HUES48 (cell line): ENCODE data around the gene MAP4K1.
"Not testable (repeated sequence)": the region's sequence is repeated elsewhere in the genome, so short reads cannot be mapped to it uniquely, and the experiment has no call there.

Experiments
- H3K27ac ChIP-seq: one replicate; pipeline ENCODE4 v1.7.0; 2013; ENCODE audit warnings: low read depth, low read length, inconsistent platforms
- H3K27me3 ChIP-seq: 2 replicates; pipeline ENCODE4 v1.6.1; 2013; ENCODE audit warnings: mild to moderate bottlenecking, low read length; ENCODE audit not compliant: control insufficient read depth, insufficient read depth
- H3K36me3 ChIP-seq: 2 replicates; pipeline ENCODE4 v1.6.1; 2013; ENCODE audit warnings: low read length; ENCODE audit not compliant: control insufficient read depth, insufficient read depth
- H3K4me1 ChIP-seq: 2 replicates; pipeline ENCODE4 v1.6.1; 2013; ENCODE audit warnings: mild to moderate bottlenecking, low read length; ENCODE audit not compliant: control insufficient read depth, insufficient read depth
- H3K4me3 ChIP-seq: 2 replicates; pipeline ENCODE4 v1.5.1; 2013; ENCODE audit warnings: mild to moderate bottlenecking, low read depth, low read length
- H3K9ac ChIP-seq: 2 replicates; pipeline ENCODE4 v1.6.1; 2013; ENCODE audit warnings: mild to moderate bottlenecking, low read depth, low read length, moderate library complexity
- H3K9me3 ChIP-seq: 2 replicates; pipeline ENCODE4 v1.6.1; 2013; ENCODE audit warnings: low read length; ENCODE audit not compliant: control insufficient read depth, insufficient read depth

MAP4K1 gene

DNA sequence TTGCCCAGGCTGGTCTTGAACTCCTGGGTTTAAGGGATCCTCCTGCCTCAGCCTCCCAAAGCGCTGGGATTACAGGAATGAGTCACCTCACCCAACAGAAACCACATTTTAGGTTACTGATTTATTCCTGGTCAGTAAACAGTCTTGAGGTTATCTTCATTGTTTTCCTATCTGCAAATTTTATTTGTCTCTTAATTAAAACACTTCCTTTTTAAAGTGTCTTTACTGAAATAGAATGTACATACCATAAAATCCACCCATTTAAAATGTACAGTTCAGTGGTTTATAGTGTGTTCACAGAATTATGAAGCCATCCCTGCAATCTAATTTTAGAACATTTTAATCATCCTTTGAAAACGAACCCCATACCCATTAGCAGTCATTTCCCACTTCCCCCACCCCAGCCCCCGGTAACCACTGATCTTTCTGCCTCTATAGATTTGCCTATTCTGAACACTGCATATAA is 63.0 kb downstream of the MAP4K1 start:
- Histone ChIP-seq H3K27me3 (no peaks in the 10 kb centered on the region), H3K9me3 (no peaks in the 10 kb centered on the region), H3K4me3 (no peak overlapping the region), H3K36me3 (peaks cover 5% of the 10 kb centered on the region), H3K9ac (no peak overlapping the region), H3K27ac (no peak overlapping the region), H3K4me1 (no peaks in the 10 kb centered on the region)

DNA sequence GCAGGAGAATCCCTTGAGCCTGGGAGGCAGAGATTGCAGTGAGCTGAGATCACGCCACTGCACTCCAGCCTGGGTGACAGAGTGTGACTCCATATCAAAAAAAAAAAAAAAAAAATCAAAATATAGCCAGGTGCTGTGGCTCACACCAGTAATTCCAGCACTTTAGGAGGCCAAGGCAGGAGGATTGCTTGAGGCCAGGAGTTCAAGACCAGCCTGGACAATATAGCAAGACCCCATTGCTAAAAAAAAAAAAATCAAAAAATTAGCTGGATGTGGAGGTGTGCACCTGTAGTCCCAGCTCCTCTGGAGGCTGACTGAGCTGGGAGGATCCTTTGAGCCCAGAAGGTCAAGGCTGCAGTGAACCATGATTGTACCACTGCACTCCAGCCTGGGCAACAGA is 64.5 kb downstream of the MAP4K1 start:
- not testable (repeated sequence) for H3K27ac ChIP-seq, H3K4me3 ChIP-seq, H3K9me3 ChIP-seq, H3K9ac ChIP-seq, H3K4me1 ChIP-seq, H3K27me3 ChIP-seq
- peaks cover 14% of the 10 kb centered on the region for H3K36me3 ChIP-seq

DNA sequence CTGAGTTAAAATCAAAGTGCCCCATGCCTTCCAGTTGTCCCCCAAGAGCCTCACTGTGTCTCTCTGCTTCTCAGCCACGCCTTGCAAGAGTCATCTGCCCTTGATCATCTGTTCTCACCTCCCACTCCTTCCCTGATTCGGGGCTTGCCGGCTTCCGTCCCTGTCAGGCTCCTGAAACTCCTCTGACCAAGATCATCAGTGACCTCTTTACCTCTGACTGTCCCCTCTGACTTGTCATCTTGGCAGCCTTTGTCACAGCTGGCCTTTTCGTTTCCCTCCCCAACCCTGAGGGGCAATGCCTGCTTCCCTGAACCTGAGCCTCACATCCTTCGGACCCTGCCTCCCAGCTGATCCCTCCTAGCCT is 66.3 kb downstream of the MAP4K1 start:
- no peaks in the 10 kb centered on the region for H3K4me1 ChIP-seq
- H3K9me3 ChIP-seq, result no peaks in the 10 kb centered on the region
- no peaks in the 10 kb centered on the region for H3K27me3 ChIP-seq
- H3K36me3 ChIP-seq, result peaks cover 16% of the 10 kb centered on the region
- no peak overlapping the region for H3K9ac ChIP-seq
- no peak overlapping the region for H3K27ac ChIP-seq
- H3K4me3 ChIP-seq, result no peak overlapping the region

DNA sequence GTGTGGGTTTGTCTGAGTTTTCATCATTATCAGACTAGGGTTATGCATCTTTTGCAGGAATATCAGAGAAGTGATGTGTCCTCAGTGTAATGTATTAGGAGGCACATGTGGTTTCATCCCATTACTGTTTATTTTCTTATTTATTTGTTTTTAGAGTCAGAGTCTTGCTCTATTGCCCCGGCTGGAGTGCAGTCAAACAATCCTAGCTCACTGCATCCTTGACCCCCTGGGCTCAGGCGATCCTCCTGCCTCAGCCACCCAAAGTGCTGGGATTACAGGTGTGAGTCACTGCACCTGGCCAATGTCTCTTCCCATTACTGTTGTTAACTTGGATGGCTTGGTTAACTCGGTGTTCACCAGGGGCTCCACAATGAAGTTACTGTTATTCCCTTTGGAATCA is 67.4 kb downstream of the MAP4K1 start:
- H3K9me3 ChIP-seq, result no peaks in the 10 kb centered on the region
- peaks cover 16% of the 10 kb centered on the region for H3K36me3 ChIP-seq
- no peaks in the 10 kb centered on the region for H3K27me3 ChIP-seq
- H3K27ac ChIP-seq, result no peak overlapping the region
- H3K9ac ChIP-seq, result no peak overlapping the region
- no peaks in the 10 kb centered on the region for H3K4me1 ChIP-seq
- H3K4me3 ChIP-seq, result no peak overlapping the region

DNA sequence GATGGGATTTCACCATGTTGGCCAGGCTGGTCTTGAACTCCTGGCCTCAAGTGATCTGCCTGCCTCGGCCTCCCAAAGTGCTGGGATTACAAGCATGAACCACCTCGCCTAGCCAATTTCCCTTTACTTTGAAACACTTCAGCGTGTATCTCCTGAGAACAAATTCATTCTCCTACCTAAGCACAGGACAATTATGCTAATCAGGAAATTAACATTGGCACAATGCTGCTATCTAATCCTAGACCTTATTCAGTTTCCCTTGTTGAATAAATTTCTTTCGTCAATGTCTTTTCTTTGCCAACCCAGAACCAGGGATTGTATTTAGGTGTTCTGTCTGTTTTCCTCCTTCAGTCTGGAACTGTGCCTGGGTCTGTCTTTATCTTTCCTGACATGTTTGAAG is 67.8 kb downstream of the MAP4K1 start:
- Histone ChIP-seq H3K4me3 (no peak overlapping the region), H3K27me3 (no peaks in the 10 kb centered on the region), H3K4me1 (peaks cover under 1% of the 10 kb centered on the region; the same call in 1 of the 2 replicates), H3K9ac (no peak overlapping the region), H3K27ac (no peak overlapping the region), H3K36me3 (peaks cover 16% of the 10 kb centered on the region), H3K9me3 (no peaks in the 10 kb centered on the region)

DNA sequence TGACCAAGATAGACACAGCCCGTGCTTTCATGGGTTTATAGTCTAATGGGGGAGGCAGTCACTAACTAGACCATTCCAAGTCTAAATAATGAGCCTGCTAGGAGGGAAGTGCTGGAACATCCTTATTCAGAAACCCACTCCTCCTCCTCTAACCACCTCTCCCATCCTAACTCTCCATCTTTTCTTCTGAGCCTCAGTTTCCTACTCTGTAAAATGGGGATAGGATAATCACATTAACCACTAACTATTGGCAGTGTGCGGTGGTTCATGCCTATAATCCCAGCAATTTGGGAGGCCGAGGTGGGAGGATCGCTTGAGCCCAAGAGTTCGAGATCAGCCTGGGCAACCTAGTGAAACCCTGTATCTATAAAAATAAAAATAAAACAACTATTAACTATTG is 68.7 kb downstream of the MAP4K1 start:
- Histone ChIP-seq H3K36me3 (peaks cover 16% of the 10 kb centered on the region), H3K27ac (no peak overlapping the region), H3K4me1 (peaks cover 9% of the 10 kb centered on the region), H3K9ac (no peak overlapping the region), H3K4me3 (no peak overlapping the region), H3K27me3 (no peaks in the 10 kb centered on the region), H3K9me3 (no peaks in the 10 kb centered on the region)

DNA sequence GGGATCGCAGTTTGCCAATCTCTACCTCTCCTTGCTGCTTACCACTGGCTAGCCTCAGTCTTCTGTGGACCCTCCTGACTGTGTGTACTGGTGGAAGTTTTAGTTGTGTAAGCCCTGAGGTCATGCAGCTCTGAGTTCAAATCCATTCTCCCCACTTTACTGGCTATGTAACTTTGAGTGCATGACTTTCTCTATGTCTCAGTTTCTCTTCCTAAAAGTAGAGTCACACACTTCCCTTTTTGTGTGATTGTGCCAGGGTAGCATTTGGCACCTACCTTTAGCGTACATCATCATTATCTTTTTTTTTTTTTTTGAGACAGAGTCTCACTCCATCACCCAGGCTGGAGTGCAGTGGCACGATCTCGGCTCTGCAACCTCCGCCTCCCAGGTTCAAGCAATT is 70.3 kb downstream of the MAP4K1 start:
- H3K27me3 ChIP-seq, result no peaks in the 10 kb centered on the region
- peaks cover 9% of the 10 kb centered on the region for H3K4me1 ChIP-seq
- no peak overlapping the region for H3K9ac ChIP-seq
- no peak overlapping the region for H3K27ac ChIP-seq
- H3K36me3 ChIP-seq, result peaks cover 11% of the 10 kb centered on the region; the same call in 1 of the 2 replicates
- no peaks in the 10 kb centered on the region for H3K9me3 ChIP-seq
- H3K4me3 ChIP-seq, result no peak overlapping the region

DNA sequence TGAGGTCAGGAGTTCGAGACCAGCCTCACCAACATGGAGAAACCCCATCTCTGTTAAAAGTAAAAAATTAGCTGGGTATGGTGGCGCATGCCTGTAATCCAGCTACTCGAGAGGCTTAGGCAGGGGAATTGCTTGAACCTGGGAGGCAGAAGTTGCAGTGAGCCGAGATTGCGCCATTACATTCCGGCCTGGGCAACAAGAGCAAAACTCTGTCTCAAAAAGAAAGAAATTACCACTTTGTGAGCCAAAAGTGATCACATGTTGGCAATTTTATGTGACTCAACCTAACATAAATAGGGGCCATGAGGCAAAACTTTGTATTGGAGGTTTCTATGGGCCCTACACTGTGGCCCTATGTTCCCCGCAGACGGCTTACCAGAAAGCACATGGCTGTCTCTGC is 72.2 kb downstream of the MAP4K1 start:
- no peak overlapping the region for H3K4me3 ChIP-seq
- H3K27me3 ChIP-seq, result no peaks in the 10 kb centered on the region
- peaks cover 11% of the 10 kb centered on the region; the same call in 1 of the 2 replicates for H3K36me3 ChIP-seq
- peaks cover 9% of the 10 kb centered on the region for H3K4me1 ChIP-seq
- no peak overlapping the region for H3K27ac ChIP-seq
- no peaks in the 10 kb centered on the region for H3K9me3 ChIP-seq
- H3K9ac ChIP-seq, result no peak overlapping the region

DNA sequence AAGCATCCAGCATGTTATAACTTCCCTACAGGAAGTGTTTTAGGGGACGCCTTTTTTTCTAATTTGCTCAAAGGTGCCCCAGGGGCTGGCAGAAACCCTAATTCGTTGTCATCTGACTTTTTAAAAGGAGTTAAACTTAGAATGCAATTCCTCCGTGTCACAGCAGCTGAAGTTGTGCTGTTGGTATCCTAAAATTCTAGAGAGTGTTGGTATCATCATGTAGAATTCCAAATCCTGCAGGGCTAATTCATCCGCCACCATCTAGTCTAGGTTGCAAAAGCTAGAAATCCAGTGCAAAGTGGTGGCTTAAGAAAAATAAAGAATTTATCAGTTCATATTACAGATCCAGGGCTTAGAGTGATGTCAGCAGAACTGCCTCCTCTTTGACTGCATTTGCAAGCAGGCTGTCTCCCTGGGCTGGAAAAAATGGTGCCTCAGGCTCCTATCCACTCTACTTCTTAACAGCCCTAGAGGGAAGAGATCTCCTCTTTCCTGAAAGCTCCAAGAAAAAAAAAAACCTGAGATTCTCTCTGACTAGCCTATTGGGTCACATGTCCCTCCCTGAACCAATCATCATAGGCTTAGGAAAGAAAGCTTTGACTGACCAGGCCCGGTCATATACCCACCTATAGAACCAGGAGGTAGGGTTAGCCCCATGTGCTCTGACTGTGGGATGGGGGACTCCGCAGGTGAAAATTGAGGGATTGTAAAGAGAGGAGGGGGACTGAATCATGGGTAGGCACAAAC is 73.0 kb downstream of the MAP4K1 start:
- no peak overlapping the region for H3K4me3 ChIP-seq
- no peak overlapping the region for H3K27ac ChIP-seq
- H3K4me1 ChIP-seq, result peaks cover 9% of the 10 kb centered on the region
- no peaks in the 10 kb centered on the region for H3K9me3 ChIP-seq
- H3K9ac ChIP-seq, result no peak overlapping the region
- H3K36me3 ChIP-seq, result peaks cover 11% of the 10 kb centered on the region; the same call in 1 of the 2 replicates
- H3K27me3 ChIP-seq, result no peaks in the 10 kb centered on the region

DNA sequence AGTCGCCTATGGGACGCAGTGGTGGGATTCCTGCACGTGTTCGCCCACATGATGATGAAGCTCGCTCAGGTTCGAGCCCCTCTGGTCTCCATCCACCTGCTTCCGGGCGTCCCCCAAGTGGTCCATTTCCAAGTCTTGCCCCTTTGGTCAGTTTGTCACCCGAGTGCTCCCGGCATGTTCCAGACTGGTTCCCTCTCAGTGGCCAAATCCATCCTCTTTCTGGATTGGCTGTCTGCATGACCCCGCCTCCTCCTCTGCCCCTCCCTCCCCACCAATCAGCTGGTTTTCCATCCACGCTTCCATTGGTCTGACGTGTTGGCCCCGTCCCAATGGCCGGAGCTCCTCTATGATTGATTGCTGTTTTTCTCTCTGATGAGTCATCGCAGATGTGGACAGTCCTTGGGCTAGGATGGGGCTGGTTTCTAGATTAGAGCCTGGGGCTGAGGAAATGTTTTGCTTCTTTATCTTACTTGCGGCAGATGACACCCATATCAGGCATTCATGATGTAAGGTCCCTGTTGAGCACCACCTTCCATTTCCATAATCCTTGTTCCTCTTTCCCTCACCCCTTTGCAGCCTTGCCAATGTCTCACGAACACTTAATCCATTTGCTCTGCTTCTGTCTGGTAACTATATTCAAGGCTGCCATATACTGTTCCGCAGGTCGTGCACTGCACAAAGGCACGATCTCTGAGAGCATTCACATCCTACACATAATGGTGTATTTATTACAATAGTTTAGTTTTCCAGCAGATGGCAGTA is 73.8 kb downstream of the MAP4K1 start:
- no peak overlapping the region for H3K4me3 ChIP-seq
- no peak overlapping the region for H3K9ac ChIP-seq
- peaks cover 9% of the 10 kb centered on the region for H3K4me1 ChIP-seq
- no peaks in the 10 kb centered on the region for H3K9me3 ChIP-seq
- H3K27me3 ChIP-seq, result no peaks in the 10 kb centered on the region
- peaks cover 9% of the 10 kb centered on the region; the same call in 1 of the 2 replicates for H3K36me3 ChIP-seq
- no peak overlapping the region for H3K27ac ChIP-seq

DNA sequence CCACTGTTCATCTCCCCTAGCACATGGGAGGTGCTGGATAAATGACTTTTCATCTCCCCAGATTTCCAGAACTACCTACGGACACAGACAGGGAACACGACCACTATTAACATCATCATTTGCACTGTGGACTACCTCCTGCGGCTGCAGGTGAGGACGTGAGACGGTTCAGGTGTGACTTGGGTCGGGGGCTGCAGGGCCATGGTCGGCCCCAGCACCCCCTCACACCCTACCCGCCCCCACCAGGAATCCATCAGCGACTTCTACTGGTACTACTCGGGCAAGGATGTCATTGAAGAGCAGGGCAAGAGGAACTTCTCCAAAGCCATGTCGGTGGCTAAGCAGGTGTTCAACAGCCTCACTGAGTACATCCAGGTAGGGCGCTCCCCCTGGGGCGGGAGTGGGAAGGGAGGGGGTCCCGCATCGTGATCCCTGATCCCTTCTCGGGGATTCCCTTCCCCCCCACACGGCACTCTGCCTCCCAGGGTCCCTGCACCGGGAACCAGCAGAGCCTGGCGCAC is 74.4 kb downstream of the MAP4K1 start:
- Histone ChIP-seq H3K27ac (no peak overlapping the region), H3K4me1 (peaks cover 9% of the 10 kb centered on the region), H3K27me3 (no peaks in the 10 kb centered on the region), H3K9ac (no peak overlapping the region), H3K9me3 (no peaks in the 10 kb centered on the region), H3K36me3 (peaks cover 9% of the 10 kb centered on the region), H3K4me3 (no peak overlapping the region)
